HG03159 (cell line): Measurements from ENCODE around the gene KRT37.

Experiments used
- ATAC-seq: cut with Tn5 transposase; IDR thresholded peaks from one replicate; pipeline ENCODE4 v1.9.1; 2021; ENCODE audit warnings: mild to moderate bottlenecking, moderate library complexity; ENCODE audit not compliant: unreplicated experiment

KRT37 gene

DNA sequence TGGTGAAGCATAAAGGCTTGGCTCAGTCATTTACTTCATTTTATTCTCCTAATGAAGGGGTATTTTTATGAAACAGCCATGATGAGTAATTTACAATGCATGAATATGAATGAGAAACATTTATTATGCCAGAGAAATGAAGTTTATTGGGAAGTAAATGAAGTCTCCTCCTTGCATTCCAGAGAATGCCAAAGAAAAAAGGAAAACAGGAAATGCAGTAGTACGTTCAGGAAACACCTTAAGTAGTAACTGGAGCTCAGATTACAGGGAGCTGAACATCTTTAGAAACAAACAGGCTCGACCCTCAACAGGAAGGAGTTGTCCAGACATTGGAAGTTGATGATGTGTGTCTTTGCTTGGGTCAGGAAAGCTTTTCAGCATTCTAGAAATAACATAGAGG is 46.8 kb downstream of the KRT37 start:
- ATAC-seq = no peak
